GM23338 (cell line): ENCODE results near the gene MLPH. TPM values are rescaled to one million over a fixed set of nuclear protein-coding genes. Genes with fewer than 3 reads are reported as not detected.

ENCODE experiments used
- ATAC-seq: fragments of 200-7000 bp; cut with Tn5 transposase; 3 replicates; pipeline ENCODE4 v1.9.1; 2020
- DNase-seq: peaks from one replicate; pipeline ENCODE4 v3.0.0-alpha.2; 2015; ENCODE audit warnings: low spot score
- H2AFZ ChIP-seq: fragments of 200-600 bp; sonication (generic); 2 replicates; pipeline ENCODE4 v1.8.0; 2016; ENCODE audit warnings: antibody characterized with exemption, mild to moderate bottlenecking, moderate library complexity
- H3F3A ChIP-seq: fragments of 200-600 bp; sonication (generic); replicated peaks from 2 replicates; pipeline ENCODE4 v1.8.0; 2017; ENCODE audit warnings: antibody characterized with exemption, mixed run types, low read depth
- H3K27ac ChIP-seq: fragments of 200-600 bp; sonication (generic); 2 replicates; pipeline ENCODE4 v1.6.1; 2016; ENCODE audit warnings: low read depth
- H3K27me3 ChIP-seq: fragments of 200-600 bp; sonication (generic); 2 replicates; pipeline ENCODE4 v1.8.0; 2016; ENCODE audit warnings: mild to moderate bottlenecking, mixed run types, moderate library complexity; ENCODE audit not compliant: insufficient read depth
- H3K36me3 ChIP-seq: fragments of 200-600 bp; sonication (generic); 2 replicates; pipeline ENCODE4 v1.8.0; 2016; ENCODE audit warnings: mild to moderate bottlenecking; ENCODE audit not compliant: insufficient read depth
- H3K4me1 ChIP-seq: fragments of 200-600 bp; sonication (generic); 2 replicates; pipeline ENCODE4 v1.8.0; 2016; ENCODE audit warnings: mild to moderate bottlenecking, moderate library complexity; ENCODE audit not compliant: insufficient read depth
- H3K4me2 ChIP-seq: fragments of 200-600 bp; sonication (generic); 2 replicates; pipeline ENCODE4 v1.7.1; 2017; ENCODE audit warnings: mixed run types
- H3K4me3 ChIP-seq: fragments of 200-600 bp; sonication (generic); 2 replicates; pipeline ENCODE4 v1.6.1; 2016; ENCODE audit warnings: mixed run types
- H3K79me2 ChIP-seq: fragments of 200-600 bp; sonication (generic); replicated peaks from 2 replicates; pipeline ENCODE4 v1.8.0; 2017; ENCODE audit warnings: mild to moderate bottlenecking; ENCODE audit not compliant: insufficient read depth
- H3K9me2 ChIP-seq: fragments of 200-600 bp; sonication (generic); 2 replicates; pipeline ENCODE4 v1.8.0; 2017; ENCODE audit not compliant: insufficient read depth
- H4K20me1 ChIP-seq: fragments of 200-600 bp; sonication (generic); replicated peaks from 2 replicates; pipeline ENCODE4 v1.8.0; 2017; ENCODE audit warnings: mild to moderate bottlenecking; ENCODE audit not compliant: insufficient read depth
- H3K27ac Mint-ChIP-seq: 2 replicates; pipeline ENCODE4 v1.8.0; 2020; ENCODE audit warnings: inconsistent platforms, mild to moderate bottlenecking, moderate library complexity, mixed read lengths
- H3K27me3 Mint-ChIP-seq: 3 replicates; pipeline ENCODE4 v1.8.0; 2022; ENCODE audit warnings: low read depth, mild to moderate bottlenecking, moderate library complexity, mixed read lengths, inconsistent platforms; ENCODE audit not compliant: insufficient read depth, poor library complexity
- H3K36me3 Mint-ChIP-seq: 3 replicates; pipeline ENCODE4 v1.8.0; 2021; ENCODE audit warnings: low read depth, mild to moderate bottlenecking, inconsistent platforms, moderate library complexity, mixed read lengths
- H3K4me1 Mint-ChIP-seq: 3 replicates; pipeline ENCODE4 v1.8.0; 2020; ENCODE audit warnings: mild to moderate bottlenecking, inconsistent platforms, mixed read lengths
- H3K4me3 Mint-ChIP-seq: 3 replicates; pipeline ENCODE4 v1.8.0; 2021; ENCODE audit warnings: moderate library complexity, mild to moderate bottlenecking, inconsistent platforms, mixed read lengths
- H3K9me3 Mint-ChIP-seq: 3 replicates; pipeline ENCODE4 v1.8.0; 2020; ENCODE audit warnings: moderate library complexity, mild to moderate bottlenecking, inconsistent platforms, mixed read lengths
- CREB1 ChIP-seq: fragments of 250-450 bp; sonication (Bioruptor Pico); IDR thresholded peaks from 2 replicates; pipeline ENCODE4 v1.5.0; 2020; ENCODE audit warnings: low read depth, mild to moderate bottlenecking, moderate library complexity
- EZH2 ChIP-seq: fragments of 200-600 bp; sonication (generic); IDR thresholded peaks from one replicate; pipeline ENCODE4 v1.8.0; 2017; ENCODE audit warnings: antibody characterized with exemption, mild to moderate bottlenecking, low read depth; ENCODE audit not compliant: unreplicated experiment
- EZH2phosphoT487 ChIP-seq: fragments of 200-600 bp; sonication (generic); IDR thresholded peaks from one replicate; pipeline ENCODE4 v1.8.1; 2018; ENCODE audit warnings: antibody characterized with exemption; ENCODE audit not compliant: unreplicated experiment
- JUNB ChIP-seq: IDR thresholded peaks from one replicate; pipeline ENCODE4 v1.6.1; 2016; ENCODE audit warnings: antibody characterized with exemption; ENCODE audit not compliant: unreplicated experiment
- NANOG ChIP-seq: IDR thresholded peaks from 2 replicates; pipeline ENCODE4 v1.6.1; 2016; ENCODE audit warnings: antibody characterized with exemption, borderline replicate concordance
- POLR2AphosphoS5 ChIP-seq: IDR thresholded peaks from 2 replicates; pipeline ENCODE4 v1.6.1; 2016; ENCODE audit warnings: antibody characterized with exemption, low read depth
- STAT1 ChIP-seq: IDR thresholded peaks from one replicate; pipeline ENCODE4 v1.6.1; 2016; ENCODE audit warnings: antibody characterized with exemption; ENCODE audit not compliant: unreplicated experiment
- ZNF114 ChIP-seq: fragments of 250-450 bp; sonication (Bioruptor Pico); IDR thresholded peaks from 2 replicates; pipeline ENCODE4 v1.5.0; 2020; ENCODE audit warnings: mild to moderate bottlenecking, moderate library complexity
- ZNF331 ChIP-seq: fragments of 250-450 bp; sonication (Bioruptor Pico); IDR thresholded peaks from 2 replicates; pipeline ENCODE4 v1.5.0; 2020; ENCODE audit warnings: low read depth, mild to moderate bottlenecking, moderate library complexity
- polyA plus RNA-seq: library from polyadenylated mRNA; unstranded; fragments of >200 nt; fragmentation: Nextera tagmentation; extraction: Ambion mirVana; gene quantifications from 2 replicates; pipeline ENCODE4 v1.2.1, GENCODE V29; 2016
- total RNA-seq: library from RNA; depleted of rRNA; stranded (reverse); fragments of >200 nt; shearing (Covaris generic); gene quantifications from 2 replicates; pipeline ENCODE4 v1.2.3, GENCODE V29; 2014
- TF ChIP-seq, protein P1 (sequence below), 2 experiments: fragments of 200-600 bp in 1 of 2; sonication (generic) in 1 of 2; conservative IDR thresholded peaks; 2 replicates each; pipeline versions ENCODE4 v1.5.1 to v1.6.1; 2016 to 2017; ENCODE audit warnings: antibody characterized with exemption in 2 of 2, low read depth in 2 of 2, mild to moderate bottlenecking in 2 of 2, moderate library complexity in 1 of 2
- TF ChIP-seq, protein P2 (sequence below): IDR thresholded peaks from 2 replicates; pipeline ENCODE4 v1.6.1; 2016; ENCODE audit warnings: antibody characterized with exemption
- TF ChIP-seq, protein P3 (sequence below): fragments of 250-450 bp; sonication (Bioruptor Pico); IDR thresholded peaks from 2 replicates; pipeline ENCODE4 v1.5.0; 2020; ENCODE audit warnings: mild to moderate bottlenecking, moderate library complexity
- TF ChIP-seq, protein P4 (sequence below): IDR thresholded peaks from one replicate; pipeline ENCODE4 v1.6.1; 2018; ENCODE audit warnings: antibody characterized with exemption; ENCODE audit not compliant: unreplicated experiment

The MLPH gene
- total and polyA plus RNA-seq, 2 experiments from 2014 or later, result 13.6 to 16.5 TPM

DNA sequence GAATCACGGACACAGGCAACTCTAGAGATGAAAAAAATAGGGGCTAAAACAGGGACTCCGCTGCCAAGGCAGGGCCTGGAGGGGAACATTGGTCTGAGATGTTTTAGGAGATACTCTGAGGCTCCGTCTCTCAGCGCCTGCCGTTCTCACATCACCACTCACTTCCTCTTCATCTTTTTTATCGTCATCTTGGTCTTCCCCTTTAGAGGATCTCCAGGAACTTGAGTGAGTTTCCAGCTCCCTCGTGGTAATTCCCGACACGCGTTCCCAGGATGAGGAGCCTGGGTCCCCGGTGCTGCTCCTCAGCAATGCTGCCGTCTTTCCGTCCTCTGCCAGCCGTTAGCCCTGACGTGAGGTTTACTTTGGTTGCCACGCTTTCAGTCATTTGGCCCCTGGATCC, 16.1 kb downstream of the MLPH start:
- Mint-ChIP-seq H3K9me3 (peaks cover 13% of the 10 kb centered on the region), H3K4me3 (no peak overlapping the region), H3K36me3 (peaks cover 18% of the 10 kb centered on the region), H3K4me1 (peaks cover 7% of the 10 kb centered on the region), H3K27me3 (peaks cover 6% of the 10 kb centered on the region), H3K27ac (no peak overlapping the region)
- ATAC-seq, result no peak
- no peak overlapping the region for H3K27ac ChIP-seq
- H3K4me3 ChIP-seq, result no peak overlapping the region
- H3K9me2 ChIP-seq, result no peaks in the 10 kb centered on the region
- H4K20me1 ChIP-seq, result no peaks in the 10 kb centered on the region
- H3K4me2 ChIP-seq, result no peak overlapping the region
- H3F3A ChIP-seq, result no peaks in the 10 kb centered on the region
- no peak for DNase-seq
- TF ChIP-seq EZH2 (no peak), JUNB (no peak), NANOG (no peak), STAT1 (no peak), ZNF114 (CRISPR knock-in tag) (no peak), ZNF331 (no peak), CREB1 (CRISPR knock-in tag) (no peak), EZH2phosphoT487 (no peak), POLR2AphosphoS5 (no peak)
- TF ChIP-seq, protein P1, sequence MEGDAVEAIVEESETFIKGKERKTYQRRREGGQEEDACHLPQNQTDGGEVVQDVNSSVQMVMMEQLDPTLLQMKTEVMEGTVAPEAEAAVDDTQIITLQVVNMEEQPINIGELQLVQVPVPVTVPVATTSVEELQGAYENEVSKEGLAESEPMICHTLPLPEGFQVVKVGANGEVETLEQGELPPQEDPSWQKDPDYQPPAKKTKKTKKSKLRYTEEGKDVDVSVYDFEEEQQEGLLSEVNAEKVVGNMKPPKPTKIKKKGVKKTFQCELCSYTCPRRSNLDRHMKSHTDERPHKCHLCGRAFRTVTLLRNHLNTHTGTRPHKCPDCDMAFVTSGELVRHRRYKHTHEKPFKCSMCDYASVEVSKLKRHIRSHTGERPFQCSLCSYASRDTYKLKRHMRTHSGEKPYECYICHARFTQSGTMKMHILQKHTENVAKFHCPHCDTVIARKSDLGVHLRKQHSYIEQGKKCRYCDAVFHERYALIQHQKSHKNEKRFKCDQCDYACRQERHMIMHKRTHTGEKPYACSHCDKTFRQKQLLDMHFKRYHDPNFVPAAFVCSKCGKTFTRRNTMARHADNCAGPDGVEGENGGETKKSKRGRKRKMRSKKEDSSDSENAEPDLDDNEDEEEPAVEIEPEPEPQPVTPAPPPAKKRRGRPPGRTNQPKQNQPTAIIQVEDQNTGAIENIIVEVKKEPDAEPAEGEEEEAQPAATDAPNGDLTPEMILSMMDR (conservative IDR thresholded peaks at IDR 0.05; ENCODE audit: low read depth in 2 of 2), result no peak
- TF ChIP-seq, protein P2, sequence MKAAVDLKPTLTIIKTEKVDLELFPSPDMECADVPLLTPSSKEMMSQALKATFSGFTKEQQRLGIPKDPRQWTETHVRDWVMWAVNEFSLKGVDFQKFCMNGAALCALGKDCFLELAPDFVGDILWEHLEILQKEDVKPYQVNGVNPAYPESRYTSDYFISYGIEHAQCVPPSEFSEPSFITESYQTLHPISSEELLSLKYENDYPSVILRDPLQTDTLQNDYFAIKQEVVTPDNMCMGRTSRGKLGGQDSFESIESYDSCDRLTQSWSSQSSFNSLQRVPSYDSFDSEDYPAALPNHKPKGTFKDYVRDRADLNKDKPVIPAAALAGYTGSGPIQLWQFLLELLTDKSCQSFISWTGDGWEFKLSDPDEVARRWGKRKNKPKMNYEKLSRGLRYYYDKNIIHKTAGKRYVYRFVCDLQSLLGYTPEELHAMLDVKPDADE, result no peak
- TF ChIP-seq, protein P3, sequence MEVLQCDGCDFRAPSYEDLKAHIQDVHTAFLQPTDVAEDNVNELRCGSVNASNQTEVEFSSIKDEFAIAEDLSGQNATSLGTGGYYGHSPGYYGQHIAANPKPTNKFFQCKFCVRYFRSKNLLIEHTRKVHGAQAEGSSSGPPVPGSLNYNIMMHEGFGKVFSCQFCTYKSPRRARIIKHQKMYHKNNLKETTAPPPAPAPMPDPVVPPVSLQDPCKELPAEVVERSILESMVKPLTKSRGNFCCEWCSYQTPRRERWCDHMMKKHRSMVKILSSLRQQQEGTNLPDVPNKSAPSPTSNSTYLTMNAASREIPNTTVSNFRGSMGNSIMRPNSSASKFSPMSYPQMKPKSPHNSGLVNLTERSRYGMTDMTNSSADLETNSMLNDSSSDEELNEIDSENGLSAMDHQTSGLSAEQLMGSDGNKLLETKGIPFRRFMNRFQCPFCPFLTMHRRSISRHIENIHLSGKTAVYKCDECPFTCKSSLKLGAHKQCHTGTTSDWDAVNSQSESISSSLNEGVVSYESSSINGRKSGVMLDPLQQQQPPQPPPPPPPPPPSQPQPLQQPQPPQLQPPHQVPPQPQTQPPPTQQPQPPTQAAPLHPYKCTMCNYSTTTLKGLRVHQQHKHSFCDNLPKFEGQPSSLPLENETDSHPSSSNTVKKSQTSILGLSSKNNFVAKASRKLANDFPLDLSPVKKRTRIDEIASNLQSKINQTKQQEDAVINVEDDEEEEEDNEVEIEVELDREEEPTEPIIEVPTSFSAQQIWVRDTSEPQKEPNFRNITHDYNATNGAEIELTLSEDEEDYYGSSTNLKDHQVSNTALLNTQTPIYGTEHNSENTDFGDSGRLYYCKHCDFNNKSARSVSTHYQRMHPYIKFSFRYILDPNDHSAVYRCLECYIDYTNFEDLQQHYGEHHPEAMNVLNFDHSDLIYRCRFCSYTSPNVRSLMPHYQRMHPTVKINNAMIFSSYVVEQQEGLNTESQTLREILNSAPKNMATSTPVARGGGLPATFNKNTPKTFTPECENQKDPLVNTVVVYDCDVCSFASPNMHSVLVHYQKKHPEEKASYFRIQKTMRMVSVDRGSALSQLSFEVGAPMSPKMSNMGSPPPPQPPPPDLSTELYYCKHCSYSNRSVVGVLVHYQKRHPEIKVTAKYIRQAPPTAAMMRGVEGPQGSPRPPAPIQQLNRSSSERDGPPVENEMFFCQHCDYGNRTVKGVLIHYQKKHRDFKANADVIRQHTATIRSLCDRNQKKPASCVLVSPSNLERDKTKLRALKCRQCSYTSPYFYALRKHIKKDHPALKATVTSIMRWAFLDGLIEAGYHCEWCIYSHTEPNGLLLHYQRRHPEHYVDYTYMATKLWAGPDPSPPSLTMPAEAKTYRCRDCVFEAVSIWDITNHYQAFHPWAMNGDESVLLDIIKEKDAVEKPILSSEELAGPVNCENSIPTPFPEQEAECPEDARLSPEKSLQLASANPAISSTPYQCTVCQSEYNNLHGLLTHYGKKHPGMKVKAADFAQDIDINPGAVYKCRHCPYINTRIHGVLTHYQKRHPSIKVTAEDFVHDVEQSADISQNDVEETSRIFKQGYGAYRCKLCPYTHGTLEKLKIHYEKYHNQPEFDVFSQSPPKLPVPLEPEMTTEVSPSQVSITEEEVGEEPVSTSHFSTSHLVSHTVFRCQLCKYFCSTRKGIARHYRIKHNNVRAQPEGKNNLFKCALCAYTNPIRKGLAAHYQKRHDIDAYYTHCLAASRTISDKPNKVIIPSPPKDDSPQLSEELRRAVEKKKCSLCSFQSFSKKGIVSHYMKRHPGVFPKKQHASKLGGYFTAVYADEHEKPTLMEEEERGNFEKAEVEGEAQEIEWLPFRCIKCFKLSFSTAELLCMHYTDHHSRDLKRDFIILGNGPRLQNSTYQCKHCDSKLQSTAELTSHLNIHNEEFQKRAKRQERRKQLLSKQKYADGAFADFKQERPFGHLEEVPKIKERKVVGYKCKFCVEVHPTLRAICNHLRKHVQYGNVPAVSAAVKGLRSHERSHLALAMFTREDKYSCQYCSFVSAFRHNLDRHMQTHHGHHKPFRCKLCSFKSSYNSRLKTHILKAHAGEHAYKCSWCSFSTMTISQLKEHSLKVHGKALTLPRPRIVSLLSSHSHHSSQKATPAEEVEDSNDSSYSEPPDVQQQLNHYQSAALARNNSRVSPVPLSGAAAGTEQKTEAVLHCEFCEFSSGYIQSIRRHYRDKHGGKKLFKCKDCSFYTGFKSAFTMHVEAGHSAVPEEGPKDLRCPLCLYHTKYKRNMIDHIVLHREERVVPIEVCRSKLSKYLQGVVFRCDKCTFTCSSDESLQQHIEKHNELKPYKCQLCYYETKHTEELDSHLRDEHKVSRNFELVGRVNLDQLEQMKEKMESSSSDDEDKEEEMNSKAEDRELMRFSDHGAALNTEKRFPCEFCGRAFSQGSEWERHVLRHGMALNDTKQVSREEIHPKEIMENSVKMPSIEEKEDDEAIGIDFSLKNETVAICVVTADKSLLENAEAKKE (CRISPR knock-in tag), result no peak
- TF ChIP-seq, protein P4, sequence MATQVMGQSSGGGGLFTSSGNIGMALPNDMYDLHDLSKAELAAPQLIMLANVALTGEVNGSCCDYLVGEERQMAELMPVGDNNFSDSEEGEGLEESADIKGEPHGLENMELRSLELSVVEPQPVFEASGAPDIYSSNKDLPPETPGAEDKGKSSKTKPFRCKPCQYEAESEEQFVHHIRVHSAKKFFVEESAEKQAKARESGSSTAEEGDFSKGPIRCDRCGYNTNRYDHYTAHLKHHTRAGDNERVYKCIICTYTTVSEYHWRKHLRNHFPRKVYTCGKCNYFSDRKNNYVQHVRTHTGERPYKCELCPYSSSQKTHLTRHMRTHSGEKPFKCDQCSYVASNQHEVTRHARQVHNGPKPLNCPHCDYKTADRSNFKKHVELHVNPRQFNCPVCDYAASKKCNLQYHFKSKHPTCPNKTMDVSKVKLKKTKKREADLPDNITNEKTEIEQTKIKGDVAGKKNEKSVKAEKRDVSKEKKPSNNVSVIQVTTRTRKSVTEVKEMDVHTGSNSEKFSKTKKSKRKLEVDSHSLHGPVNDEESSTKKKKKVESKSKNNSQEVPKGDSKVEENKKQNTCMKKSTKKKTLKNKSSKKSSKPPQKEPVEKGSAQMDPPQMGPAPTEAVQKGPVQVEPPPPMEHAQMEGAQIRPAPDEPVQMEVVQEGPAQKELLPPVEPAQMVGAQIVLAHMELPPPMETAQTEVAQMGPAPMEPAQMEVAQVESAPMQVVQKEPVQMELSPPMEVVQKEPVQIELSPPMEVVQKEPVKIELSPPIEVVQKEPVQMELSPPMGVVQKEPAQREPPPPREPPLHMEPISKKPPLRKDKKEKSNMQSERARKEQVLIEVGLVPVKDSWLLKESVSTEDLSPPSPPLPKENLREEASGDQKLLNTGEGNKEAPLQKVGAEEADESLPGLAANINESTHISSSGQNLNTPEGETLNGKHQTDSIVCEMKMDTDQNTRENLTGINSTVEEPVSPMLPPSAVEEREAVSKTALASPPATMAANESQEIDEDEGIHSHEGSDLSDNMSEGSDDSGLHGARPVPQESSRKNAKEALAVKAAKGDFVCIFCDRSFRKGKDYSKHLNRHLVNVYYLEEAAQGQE, result no peak
- H2AFZ ChIP-seq, result no peak overlapping the region
- no peaks in the 10 kb centered on the region for H3K4me1 ChIP-seq
- H3K36me3 ChIP-seq, result no peaks in the 10 kb centered on the region
- H3K27me3 ChIP-seq, result no peaks in the 10 kb centered on the region
- no peaks in the 10 kb centered on the region for H3K79me2 ChIP-seq
